Measurements from ENCODE around the gene AGPS. TPM values are rescaled to one million over a fixed set of nuclear protein-coding genes. Genes with fewer than 3 reads are reported as not detected.

AGPS gene
- total and polyA plus RNA-seq, 4 donors: 6.3 to 46.9 (median 18.3) TPM

DNA sequence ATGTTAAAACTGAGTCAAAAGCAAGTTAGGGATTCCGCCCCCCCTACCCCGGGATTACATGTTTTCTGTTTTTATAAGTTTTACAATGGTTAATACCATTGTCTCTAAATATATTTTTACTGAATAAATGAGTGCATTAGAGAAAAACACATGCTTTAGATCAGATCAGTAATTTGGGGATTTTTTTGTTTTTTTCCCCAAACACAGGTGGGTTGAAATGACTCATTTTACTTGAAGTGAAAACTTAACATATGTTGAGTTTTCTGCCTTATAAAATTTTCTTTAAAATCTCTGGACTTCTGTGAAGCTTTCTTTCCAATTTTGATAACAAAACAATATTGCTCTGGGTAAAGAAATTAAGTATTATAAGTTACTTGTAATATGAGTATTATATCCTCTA, 114.4 kb downstream of the AGPS start:
- no peak overlapping the region for H3K27ac ChIP-seq (ENCODE audit: low read depth in 1 of 2, low read length in 2 of 2)
- H3K27me3 ChIP-seq (ENCODE audit: control insufficient read depth in 4 of 4, insufficient read depth in 4 of 4, low read length in 3 of 4): no peaks in the 10 kb centered on the region
- no peak overlapping the region for H3K9ac ChIP-seq (ENCODE audit: low read depth in 1 of 2, low read length in 2 of 2)
- no peak for DNase-seq (ENCODE audit: low spot score)
- TF ChIP-seq RXRA (IDR thresholded peaks at IDR 0.05): no peak
- no peaks in the 10 kb centered on the region for H3K9me3 ChIP-seq (ENCODE audit: control insufficient read depth in 4 of 4, low read length in 3 of 4)
- WGBS: 99% methylated on average over 2 of the region's 2 CpGs
- H3K36me3 ChIP-seq (ENCODE audit: control insufficient read depth in 4 of 4, insufficient read depth in 3 of 4, low read depth in 1 of 4, low read length in 3 of 4): peaks cover 0 to 11% (median 7%) of the 10 kb centered on the region in 4 donors
- H3K4me1 ChIP-seq (ENCODE audit: control insufficient read depth in 4 of 4, insufficient read depth in 4 of 4, low read length in 3 of 4): no peaks in the 10 kb centered on the region
- H3K4me3 ChIP-seq (ENCODE audit: low read depth in 1 of 3, low read length in 3 of 3): no peak overlapping the region

DNA sequence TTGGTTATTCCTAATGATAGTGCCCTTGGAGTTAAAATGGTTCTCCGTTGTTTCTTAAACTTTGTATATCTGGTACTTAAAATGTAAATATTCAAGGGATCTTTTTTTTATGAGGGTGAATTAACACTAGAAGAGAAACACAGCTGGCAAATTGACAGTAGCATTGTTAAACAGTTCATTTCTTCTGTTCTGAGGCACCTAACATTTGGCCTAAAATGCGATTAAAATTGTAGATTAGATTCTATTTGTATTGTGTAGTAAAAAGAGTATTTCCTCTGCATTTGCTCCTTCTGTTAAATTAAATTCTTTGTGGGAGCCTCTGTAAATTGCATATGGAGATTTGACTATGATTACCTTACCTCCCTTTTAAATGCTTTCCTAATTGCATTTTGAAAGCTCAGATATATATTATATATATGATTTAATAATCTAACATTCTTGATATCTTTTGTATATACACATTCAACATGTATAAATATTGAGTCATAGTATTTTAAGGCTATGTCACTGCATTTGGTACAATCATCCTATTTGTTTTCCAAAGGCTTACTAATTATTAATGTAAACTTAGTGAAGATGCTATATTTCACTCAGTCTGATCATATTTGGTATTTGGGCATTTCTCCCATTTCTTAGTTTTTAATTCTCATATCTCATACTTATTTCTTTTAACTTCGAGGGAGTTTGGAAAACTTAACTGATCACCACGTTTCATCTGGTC, 124.4 kb downstream of the AGPS start:
- Histone ChIP-seq H3K9ac (ENCODE audit: low read depth in 1 of 2, low read length in 2 of 2) (no peak overlapping the region), H3K36me3 (ENCODE audit: control insufficient read depth in 4 of 4, insufficient read depth in 3 of 4, low read depth in 1 of 4, low read length in 3 of 4) (peaks cover 0 to 5% (median 4%) of the 10 kb centered on the region in 4 donors), H3K27ac (ENCODE audit: low read depth in 1 of 2, low read length in 2 of 2) (no peak overlapping the region), H3K4me3 (ENCODE audit: low read depth in 1 of 3, low read length in 3 of 3) (no peak overlapping the region), H3K27me3 (ENCODE audit: control insufficient read depth in 4 of 4, insufficient read depth in 4 of 4, low read length in 3 of 4) (no peaks in the 10 kb centered on the region), H3K9me3 (ENCODE audit: control insufficient read depth in 4 of 4, low read length in 3 of 4) (no peaks in the 10 kb centered on the region), H3K4me1 (ENCODE audit: control insufficient read depth in 4 of 4, insufficient read depth in 4 of 4, low read length in 3 of 4) (no peaks in the 10 kb centered on the region)
- no peak for TF ChIP-seq GABPA (IDR thresholded peaks at IDR 0.05 in 1 of 2, conservative IDR thresholded peaks at IDR 0.05 in 1 of 2)
- no peak for TF ChIP-seq HNF4A (conservative IDR thresholded peaks at IDR 0.05)
- TF ChIP-seq, protein P1, sequence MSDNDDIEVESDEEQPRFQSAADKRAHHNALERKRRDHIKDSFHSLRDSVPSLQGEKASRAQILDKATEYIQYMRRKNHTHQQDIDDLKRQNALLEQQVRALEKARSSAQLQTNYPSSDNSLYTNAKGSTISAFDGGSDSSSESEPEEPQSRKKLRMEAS (IDR thresholded peaks at IDR 0.05): no peak
- TF ChIP-seq RXRA (IDR thresholded peaks at IDR 0.05): no peak
- no peak for TF ChIP-seq NR2F2 (IDR thresholded peaks at IDR 0.05)
- DNase-seq (ENCODE audit: low spot score): no peak
- WGBS: 93% methylated on average over 4 of the region's 4 CpGs

DNA sequence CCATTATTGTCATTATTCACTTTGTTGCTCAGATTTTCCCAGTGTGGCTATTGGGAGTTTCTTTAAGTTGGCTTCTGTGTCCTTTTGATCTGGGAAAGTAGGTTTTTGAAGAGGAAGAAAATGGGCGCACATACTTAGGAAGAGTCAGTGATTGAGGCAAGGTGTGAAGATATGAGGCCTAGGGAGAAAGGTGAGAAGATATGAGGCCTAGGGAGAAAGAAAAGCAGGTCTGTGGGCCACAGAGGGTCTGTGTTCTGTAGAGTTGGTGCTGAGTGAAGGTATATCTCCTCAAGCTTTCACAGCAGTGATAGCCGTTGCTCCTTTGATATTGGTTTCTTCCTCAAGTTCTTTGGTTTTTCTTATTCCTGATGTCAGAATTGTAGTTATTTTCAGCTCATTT, 126.2 kb downstream of the AGPS start:
- WGBS: 99% methylated on average over 2 of the region's 2 CpGs
- Histone ChIP-seq H3K27ac (ENCODE audit: low read depth in 1 of 2, low read length in 2 of 2) (no peak overlapping the region), H3K4me1 (ENCODE audit: control insufficient read depth in 4 of 4, insufficient read depth in 4 of 4, low read length in 3 of 4) (no peaks in the 10 kb centered on the region), H3K27me3 (ENCODE audit: control insufficient read depth in 4 of 4, insufficient read depth in 4 of 4, low read length in 3 of 4) (no peaks in the 10 kb centered on the region), H3K9me3 (ENCODE audit: control insufficient read depth in 4 of 4, low read length in 3 of 4) (no peaks in the 10 kb centered on the region), H3K36me3 (ENCODE audit: control insufficient read depth in 4 of 4, insufficient read depth in 3 of 4, low read depth in 1 of 4, low read length in 3 of 4) (peaks cover 0 to 6% (median 5%) of the 10 kb centered on the region in 4 donors), H3K4me3 (ENCODE audit: low read depth in 1 of 3, low read length in 3 of 3) (no peak overlapping the region), H3K9ac (ENCODE audit: low read depth in 1 of 2, low read length in 2 of 2) (no peak overlapping the region)
- no peak for DNase-seq (ENCODE audit: low spot score)
- TF ChIP-seq NR2F2 (IDR thresholded peaks at IDR 0.05): no peak
- TF ChIP-seq, protein P2, sequence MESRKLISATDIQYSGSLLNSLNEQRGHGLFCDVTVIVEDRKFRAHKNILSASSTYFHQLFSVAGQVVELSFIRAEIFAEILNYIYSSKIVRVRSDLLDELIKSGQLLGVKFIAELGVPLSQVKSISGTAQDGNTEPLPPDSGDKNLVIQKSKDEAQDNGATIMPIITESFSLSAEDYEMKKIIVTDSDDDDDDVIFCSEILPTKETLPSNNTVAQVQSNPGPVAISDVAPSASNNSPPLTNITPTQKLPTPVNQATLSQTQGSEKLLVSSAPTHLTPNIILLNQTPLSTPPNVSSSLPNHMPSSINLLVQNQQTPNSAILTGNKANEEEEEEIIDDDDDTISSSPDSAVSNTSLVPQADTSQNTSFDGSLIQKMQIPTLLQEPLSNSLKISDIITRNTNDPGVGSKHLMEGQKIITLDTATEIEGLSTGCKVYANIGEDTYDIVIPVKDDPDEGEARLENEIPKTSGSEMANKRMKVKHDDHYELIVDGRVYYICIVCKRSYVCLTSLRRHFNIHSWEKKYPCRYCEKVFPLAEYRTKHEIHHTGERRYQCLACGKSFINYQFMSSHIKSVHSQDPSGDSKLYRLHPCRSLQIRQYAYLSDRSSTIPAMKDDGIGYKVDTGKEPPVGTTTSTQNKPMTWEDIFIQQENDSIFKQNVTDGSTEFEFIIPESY (IDR thresholded peaks at IDR 0.05): no peak
- TF ChIP-seq, protein P3, sequence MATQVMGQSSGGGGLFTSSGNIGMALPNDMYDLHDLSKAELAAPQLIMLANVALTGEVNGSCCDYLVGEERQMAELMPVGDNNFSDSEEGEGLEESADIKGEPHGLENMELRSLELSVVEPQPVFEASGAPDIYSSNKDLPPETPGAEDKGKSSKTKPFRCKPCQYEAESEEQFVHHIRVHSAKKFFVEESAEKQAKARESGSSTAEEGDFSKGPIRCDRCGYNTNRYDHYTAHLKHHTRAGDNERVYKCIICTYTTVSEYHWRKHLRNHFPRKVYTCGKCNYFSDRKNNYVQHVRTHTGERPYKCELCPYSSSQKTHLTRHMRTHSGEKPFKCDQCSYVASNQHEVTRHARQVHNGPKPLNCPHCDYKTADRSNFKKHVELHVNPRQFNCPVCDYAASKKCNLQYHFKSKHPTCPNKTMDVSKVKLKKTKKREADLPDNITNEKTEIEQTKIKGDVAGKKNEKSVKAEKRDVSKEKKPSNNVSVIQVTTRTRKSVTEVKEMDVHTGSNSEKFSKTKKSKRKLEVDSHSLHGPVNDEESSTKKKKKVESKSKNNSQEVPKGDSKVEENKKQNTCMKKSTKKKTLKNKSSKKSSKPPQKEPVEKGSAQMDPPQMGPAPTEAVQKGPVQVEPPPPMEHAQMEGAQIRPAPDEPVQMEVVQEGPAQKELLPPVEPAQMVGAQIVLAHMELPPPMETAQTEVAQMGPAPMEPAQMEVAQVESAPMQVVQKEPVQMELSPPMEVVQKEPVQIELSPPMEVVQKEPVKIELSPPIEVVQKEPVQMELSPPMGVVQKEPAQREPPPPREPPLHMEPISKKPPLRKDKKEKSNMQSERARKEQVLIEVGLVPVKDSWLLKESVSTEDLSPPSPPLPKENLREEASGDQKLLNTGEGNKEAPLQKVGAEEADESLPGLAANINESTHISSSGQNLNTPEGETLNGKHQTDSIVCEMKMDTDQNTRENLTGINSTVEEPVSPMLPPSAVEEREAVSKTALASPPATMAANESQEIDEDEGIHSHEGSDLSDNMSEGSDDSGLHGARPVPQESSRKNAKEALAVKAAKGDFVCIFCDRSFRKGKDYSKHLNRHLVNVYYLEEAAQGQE (IDR thresholded peaks at IDR 0.05): no peak
- TF ChIP-seq JUND (IDR thresholded peaks at IDR 0.05): no peak
- TF ChIP-seq EGR1 (IDR thresholded peaks at IDR 0.05; ENCODE audit: low read depth in 2 of 2): no peak
- no peak for TF ChIP-seq FOXA2 (IDR thresholded peaks at IDR 0.05)
- TF ChIP-seq RAD21 (IDR thresholded peaks at IDR 0.05): no peak
- no peak for TF ChIP-seq TAF1 (conservative IDR thresholded peaks at IDR 0.05)
- no peak for TF ChIP-seq HNF4A (conservative IDR thresholded peaks at IDR 0.05)
- TF ChIP-seq, protein P4, sequence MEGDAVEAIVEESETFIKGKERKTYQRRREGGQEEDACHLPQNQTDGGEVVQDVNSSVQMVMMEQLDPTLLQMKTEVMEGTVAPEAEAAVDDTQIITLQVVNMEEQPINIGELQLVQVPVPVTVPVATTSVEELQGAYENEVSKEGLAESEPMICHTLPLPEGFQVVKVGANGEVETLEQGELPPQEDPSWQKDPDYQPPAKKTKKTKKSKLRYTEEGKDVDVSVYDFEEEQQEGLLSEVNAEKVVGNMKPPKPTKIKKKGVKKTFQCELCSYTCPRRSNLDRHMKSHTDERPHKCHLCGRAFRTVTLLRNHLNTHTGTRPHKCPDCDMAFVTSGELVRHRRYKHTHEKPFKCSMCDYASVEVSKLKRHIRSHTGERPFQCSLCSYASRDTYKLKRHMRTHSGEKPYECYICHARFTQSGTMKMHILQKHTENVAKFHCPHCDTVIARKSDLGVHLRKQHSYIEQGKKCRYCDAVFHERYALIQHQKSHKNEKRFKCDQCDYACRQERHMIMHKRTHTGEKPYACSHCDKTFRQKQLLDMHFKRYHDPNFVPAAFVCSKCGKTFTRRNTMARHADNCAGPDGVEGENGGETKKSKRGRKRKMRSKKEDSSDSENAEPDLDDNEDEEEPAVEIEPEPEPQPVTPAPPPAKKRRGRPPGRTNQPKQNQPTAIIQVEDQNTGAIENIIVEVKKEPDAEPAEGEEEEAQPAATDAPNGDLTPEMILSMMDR (IDR thresholded peaks at IDR 0.05; ENCODE audit: low read depth, low read length, missing input control): no peak
- TF ChIP-seq, protein P1 (IDR thresholded peaks at IDR 0.05): no peak
